Lower leg skin (tissue), 3 donors: Measurements from ENCODE around the gene ATP9A.

Experiments
- CTCF ChIP-seq, 3 donors: fragments of 450-650 bp; IDR thresholded peaks; one replicate each; pipeline ENCODE4 v1.5.1; 2016; ENCODE audit warnings: antibody characterized with exemption in 3 of 3, mild to moderate bottlenecking in 3 of 3, moderate library complexity in 2 of 3
- POLR2A ChIP-seq, 2 donors: fragments of 450-650 bp; IDR thresholded peaks; one replicate each; pipeline ENCODE4 v1.6.1; 2016 to 2017; ENCODE audit warnings: antibody characterized with exemption in 2 of 2, mild to moderate bottlenecking in 1 of 2, moderate library complexity in 1 of 2

- TF ChIP-seq CTCF (IDR thresholded peaks at IDR 0.05) (no peak), POLR2A (IDR thresholded peaks at IDR 0.05) (no peak)
These were observed 130.9 kb downstream of the ATP9A start for GRCh38 chr20:51637241-51637640.
